CD14-positive monocyte (primary cell): ENCODE data around the gene FMNL3. TPM values are rescaled to one million over a fixed set of nuclear protein-coding genes. Genes with fewer than 3 reads are reported as not detected.

Experiments
- DNase-seq, 3 donors: peaks; one replicate each; pipeline ENCODE4 v3.0.0-alpha.2; 2011 to 2022
- H2AFZ ChIP-seq: 2 replicates; pipeline ENCODE4 v1.6.0; 2012; ENCODE audit warnings: mild to moderate bottlenecking, low read depth, low read length, inconsistent platforms; ENCODE audit not compliant: insufficient read depth, poor library complexity, severe bottlenecking
- H3K27ac ChIP-seq, 2 donors: 1 replicate in 1 of 2; 2 replicates in 1 of 2; pipeline ENCODE4 v1.5.1; 2012 to 2013; ENCODE audit warnings: low read length in 2 of 2, control low read depth in 1 of 2, inconsistent platforms in 1 of 2, low read depth in 1 of 2, mild to moderate bottlenecking in 1 of 2
- H3K27me3 ChIP-seq, 2 donors: one replicate each; pipeline versions ENCODE4 v1.6.0 to v1.6.1; 2011 to 2013; ENCODE audit warnings: low read length in 2 of 2; ENCODE audit not compliant: control insufficient read depth in 2 of 2, insufficient read depth in 2 of 2
- H3K36me3 ChIP-seq, 2 donors: replicated peaks in 1 of 2; 1 replicate in 1 of 2; 2 replicates in 1 of 2; pipeline versions ENCODE4 v1.5.1 to v1.6.1; 2012 to 2013; ENCODE audit warnings: low read length in 2 of 2, control low read depth in 1 of 2, inconsistent platforms in 1 of 2, mild to moderate bottlenecking in 1 of 2; ENCODE audit not compliant: insufficient read depth in 2 of 2, control insufficient read depth in 1 of 2
- H3K4me1 ChIP-seq, 2 donors: 1 replicate in 1 of 2; 2 replicates in 1 of 2; pipeline versions ENCODE4 v1.5.1 to v1.6.1; 2012 to 2013; ENCODE audit warnings: low read length in 2 of 2, control low read depth in 1 of 2, inconsistent platforms in 1 of 2, mild to moderate bottlenecking in 1 of 2, moderate library complexity in 1 of 2; ENCODE audit not compliant: insufficient read depth in 2 of 2, control insufficient read depth in 1 of 2
- H3K4me2 ChIP-seq: replicated peaks from 2 replicates; pipeline ENCODE3; 2012; ENCODE audit warnings: low read length, moderate library complexity, mild to moderate bottlenecking; ENCODE audit not compliant: poor library complexity, severe bottlenecking; ENCODE audit errors: extremely low read depth
- H3K4me3 ChIP-seq, 3 experiments: fragments of 200-600 bp in 1 of 3; sonication (generic) in 1 of 3; replicated peaks in 1 of 3; 1 replicate in 2 of 3; 2 replicates in 1 of 3; pipeline ENCODE4 v1.5.1; 2011 to 2013; ENCODE audit warnings: low read length in 3 of 3, mild to moderate bottlenecking in 3 of 3, control low read depth in 2 of 3, low read depth in 2 of 3, inconsistent platforms in 1 of 3, moderate library complexity in 1 of 3
- H3K79me2 ChIP-seq: 2 replicates; pipeline ENCODE4 v1.6.0; 2012; ENCODE audit warnings: mild to moderate bottlenecking, control low read depth, inconsistent platforms, low read length, moderate library complexity; ENCODE audit not compliant: insufficient read depth
- H3K9ac ChIP-seq: 2 replicates; pipeline ENCODE4 v1.6.0; 2017; ENCODE audit warnings: low read length, mild to moderate bottlenecking; ENCODE audit not compliant: insufficient read depth, poor library complexity, severe bottlenecking
- H3K9me3 ChIP-seq, 2 donors: replicated peaks in 1 of 2; 1 replicate in 1 of 2; 2 replicates in 1 of 2; pipeline versions ENCODE4 v1.5.1 to v1.6.1; 2012 to 2013; ENCODE audit warnings: low read length in 2 of 2, control low read depth in 1 of 2; ENCODE audit not compliant: control insufficient read depth in 1 of 2, insufficient read depth in 1 of 2
- H4K20me1 ChIP-seq: 2 replicates; pipeline ENCODE4 v1.6.0; 2012; ENCODE audit warnings: mild to moderate bottlenecking, low read length, control low read depth, moderate library complexity; ENCODE audit not compliant: insufficient read depth
- H3K27ac Mint-ChIP-seq, 7 donors: one replicate each; pipeline ENCODE4 v1.8.0; 2020; ENCODE audit warnings: mild to moderate bottlenecking in 7 of 7, mixed read lengths in 7 of 7, moderate library complexity in 6 of 7, inconsistent platforms in 2 of 7
- H3K27me3 Mint-ChIP-seq, 3 donors: one replicate each; pipeline ENCODE4 v1.8.0; 2021 to 2022; ENCODE audit warnings: low read depth in 3 of 3, mild to moderate bottlenecking in 3 of 3, mixed read lengths in 3 of 3, moderate library complexity in 3 of 3, inconsistent platforms in 1 of 3
- H3K36me3 Mint-ChIP-seq, 2 donors: one replicate each; pipeline ENCODE4 v1.8.0; 2020; ENCODE audit warnings: mixed read lengths in 2 of 2, inconsistent platforms in 1 of 2, mild to moderate bottlenecking in 1 of 2
- H3K4me1 Mint-ChIP-seq: one replicate; pipeline ENCODE4 v1.8.0; 2020; ENCODE audit warnings: mild to moderate bottlenecking, mixed read lengths
- H3K4me3 Mint-ChIP-seq, 2 donors: one replicate each; pipeline ENCODE4 v1.8.0; 2020; ENCODE audit warnings: mild to moderate bottlenecking in 2 of 2, mixed read lengths in 2 of 2, moderate library complexity in 1 of 2
- H3K9me3 Mint-ChIP-seq, 7 donors: one replicate each; pipeline ENCODE4 v1.8.0; 2020 to 2022; ENCODE audit warnings: mixed read lengths in 7 of 7, mild to moderate bottlenecking in 6 of 7, moderate library complexity in 6 of 7, inconsistent platforms in 2 of 7
- CTCF ChIP-seq: fragments of 200-600 bp; IDR thresholded peaks from one replicate; pipeline ENCODE4 v1.8.0; 2022; ENCODE audit warnings: antibody characterized with exemption, mild to moderate bottlenecking
- WGBS: methylation state at CpG from one replicate; pipeline ENCODE4 v1.1.5; 2013; ENCODE audit warnings: missing lambda C conversion rate; ENCODE audit not compliant: insufficient coverage; 5-methylcytosine and 5-hydroxymethylcytosine counted together
- intact Hi-C, 2 donors: fragments of 100-400 bp; cut with micrococcal nuclease; formaldehyde crosslinking; loops; one replicate each; pipeline versions ENCODE4 v1.15.0 to v1.15.1; 2023
- polyA plus RNA-seq, 3 donors: library from polyadenylated mRNA; depleted of rRNA in 1 of 3; unstranded in 2 of 3; stranded (reverse) in 1 of 3; fragments of 300-500 nt in 2 of 3; fragments of >200 nt in 1 of 3; fragmentation: Illumina TruSeq in 2 of 3; gene quantifications; 1 replicate in 2 of 3; 2 replicates in 1 of 3; pipeline ENCODE4 v1.2.3, GENCODE V29; 2012 to 2021

The FMNL3 gene
- polyA plus RNA-seq, 3 donors: 1.5 to 5.4 (median 1.7) TPM

DNA sequence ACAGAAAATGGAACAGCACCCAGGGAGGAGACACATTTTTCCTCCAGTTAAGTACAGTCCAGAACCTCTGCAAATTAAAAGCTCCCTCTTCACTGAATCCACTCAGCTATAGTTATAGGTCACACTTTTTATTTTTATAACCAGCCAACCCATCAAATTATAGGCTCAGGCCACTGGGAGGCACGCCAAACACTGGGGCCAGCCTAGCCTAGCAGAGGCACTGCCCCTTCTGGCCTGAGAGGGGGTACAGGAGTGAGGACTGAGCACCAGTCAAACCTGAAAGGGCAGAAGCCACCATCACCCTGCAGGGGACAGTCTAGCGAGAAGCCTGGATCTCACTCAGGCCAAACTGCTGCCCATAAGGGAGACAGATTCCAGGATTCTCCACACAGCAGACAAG is 19.3 kb downstream of the FMNL3 start:
- no peak overlapping the region for H3K4me3 Mint-ChIP-seq
- no peak overlapping the region for H3K4me3 ChIP-seq
- WGBS: 100% methylated on average over 2 of the region's 2 CpGs
- no peaks in the 10 kb centered on the region for H3K9me3 Mint-ChIP-seq
- no peaks in the 10 kb centered on the region for H3K27me3 ChIP-seq
- peaks cover 5 to 6% of the 10 kb centered on the region in 2 donors for H3K4me1 ChIP-seq
- H3K4me2 ChIP-seq: no peak overlapping the region
- H3K36me3 Mint-ChIP-seq: peaks cover 0 to 1% of the 10 kb centered on the region in 2 donors
- no peaks in the 10 kb centered on the region for H4K20me1 ChIP-seq
- H3K9me3 ChIP-seq: no peaks in the 10 kb centered on the region
- no peak overlapping the region for H3K27ac ChIP-seq
- no peak overlapping the region for H3K27ac Mint-ChIP-seq
- intact Hi-C loops: no loop called here
- no peak for TF ChIP-seq CTCF
- no peak overlapping the region for H3K9ac ChIP-seq
- peaks cover 16% of the 10 kb centered on the region for H3K4me1 Mint-ChIP-seq
- DNase-seq: no peak
- peaks cover 0 to 4% (median 3%) of the 10 kb centered on the region in 3 donors for H3K27me3 Mint-ChIP-seq
- H3K79me2 ChIP-seq: no peaks in the 10 kb centered on the region
- H2AFZ ChIP-seq: no peak overlapping the region
- H3K36me3 ChIP-seq: no peaks in the 10 kb centered on the region

DNA sequence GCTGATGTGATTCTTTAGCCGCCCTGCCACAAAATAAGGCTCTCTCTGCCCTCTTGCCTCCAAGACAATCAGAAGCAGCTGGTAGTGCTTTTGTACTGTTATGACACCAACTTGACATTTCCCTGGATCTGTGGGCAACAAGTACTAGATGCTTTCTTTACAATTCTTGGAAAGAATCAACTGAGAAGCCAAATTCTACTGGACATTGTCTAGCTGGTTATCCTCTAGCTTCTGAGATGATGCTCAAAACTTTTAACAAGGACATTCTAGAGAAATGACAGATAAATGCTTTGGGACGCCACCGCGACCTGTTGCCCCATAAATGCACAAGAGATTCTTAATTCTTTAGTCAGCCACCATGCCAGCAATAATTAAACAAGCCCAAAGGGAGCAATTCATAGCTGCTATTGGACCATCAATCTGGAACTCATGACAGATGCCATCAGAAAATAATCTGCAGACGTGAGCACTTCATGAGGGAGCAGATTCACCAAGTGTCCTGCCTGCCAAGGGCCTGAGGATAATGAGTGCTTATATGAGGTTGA is 22.8 kb downstream of the FMNL3 start:
- Histone ChIP-seq H3K27ac (no peak overlapping the region), H3K36me3 (no peaks in the 10 kb centered on the region), H4K20me1 (no peaks in the 10 kb centered on the region), H3K9me3 (no peaks in the 10 kb centered on the region), H3K4me1 (no peaks in the 10 kb centered on the region), H2AFZ (no peak overlapping the region), H3K9ac (no peak overlapping the region), H3K27me3 (no peaks in the 10 kb centered on the region), H3K79me2 (no peaks in the 10 kb centered on the region), H3K4me2 (no peak overlapping the region), H3K4me3 (no peak overlapping the region)
- Mint-ChIP-seq H3K27me3 (peaks cover 0 to 3% (median 0%) of the 10 kb centered on the region in 3 donors), H3K9me3 (no peaks in the 10 kb centered on the region), H3K27ac (peak overlapping the region in 1 of 7 donors; percentile 42), H3K4me3 (no peak overlapping the region), H3K36me3 (peaks cover 0 to 1% of the 10 kb centered on the region in 2 donors), H3K4me1 (peaks cover 10% of the 10 kb centered on the region)
- 100% methylated on average over 3 of the region's 5 CpGs for WGBS
- no peak for DNase-seq
- TF ChIP-seq CTCF: no peak
- intact Hi-C loops: no loop called here
